Measurements from ENCODE around the gene SCARB1. TPM values are rescaled to one million over a fixed set of nuclear protein-coding genes. Genes with fewer than 3 reads are reported as not detected.

Gene SCARB1
- total RNA-seq, 1 donor from 2014 or later: 16.9 TPM

DNA sequence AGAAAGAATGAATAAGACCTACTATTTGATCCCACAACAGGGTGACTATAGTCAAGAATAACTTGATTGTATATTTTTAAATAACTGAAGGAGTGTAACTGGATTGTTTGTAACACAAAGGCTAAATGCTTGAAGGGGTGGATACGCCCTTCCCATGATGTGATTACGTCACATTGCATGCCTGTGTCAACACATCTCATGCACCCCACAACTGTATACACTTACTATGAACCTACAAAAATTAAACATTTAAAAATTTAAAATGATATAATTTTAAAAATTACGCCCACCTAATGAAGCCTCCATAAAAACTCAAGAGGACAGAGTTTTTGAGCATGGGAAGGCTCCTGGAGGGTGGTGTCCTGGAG is 94.5 kb downstream of the SCARB1 start:
- Mint-ChIP-seq H3K27ac (ENCODE audit: unreplicated experiment) (no peak overlapping the region), H3K27me3 (ENCODE audit: unreplicated experiment) (peaks cover 10% of the 10 kb centered on the region), H3K4me1 (ENCODE audit: unreplicated experiment) (peaks cover 2% of the 10 kb centered on the region), H3K4me3 (ENCODE audit: unreplicated experiment) (no peak overlapping the region), H3K9me3 (ENCODE audit: unreplicated experiment) (no peaks in the 10 kb centered on the region), H3K36me3 (ENCODE audit: low read depth, unreplicated experiment) (no peaks in the 10 kb centered on the region)
- no peak for DNase-seq (ENCODE audit: low spot score)
- TF ChIP-seq CTCF (IDR thresholded peaks at IDR 0.05; ENCODE audit: unreplicated experiment): no peak

GRCh38 chr12:124768452-124769162 is 95.1 kb downstream of the SCARB1 start:
- no peak overlapping the region for H3K4me3 Mint-ChIP-seq (ENCODE audit: unreplicated experiment)
- H3K27me3 Mint-ChIP-seq (ENCODE audit: unreplicated experiment): peaks cover 10% of the 10 kb centered on the region
- no peak for DNase-seq (ENCODE audit: low spot score)
- H3K4me1 Mint-ChIP-seq (ENCODE audit: unreplicated experiment): peaks cover 2% of the 10 kb centered on the region
- no peaks in the 10 kb centered on the region for H3K9me3 Mint-ChIP-seq (ENCODE audit: unreplicated experiment)
- no peaks in the 10 kb centered on the region for H3K36me3 Mint-ChIP-seq (ENCODE audit: low read depth, unreplicated experiment)
- H3K27ac Mint-ChIP-seq (ENCODE audit: unreplicated experiment): no peak overlapping the region
- TF ChIP-seq CTCF (IDR thresholded peaks at IDR 0.05; ENCODE audit: unreplicated experiment): no peak

DNA sequence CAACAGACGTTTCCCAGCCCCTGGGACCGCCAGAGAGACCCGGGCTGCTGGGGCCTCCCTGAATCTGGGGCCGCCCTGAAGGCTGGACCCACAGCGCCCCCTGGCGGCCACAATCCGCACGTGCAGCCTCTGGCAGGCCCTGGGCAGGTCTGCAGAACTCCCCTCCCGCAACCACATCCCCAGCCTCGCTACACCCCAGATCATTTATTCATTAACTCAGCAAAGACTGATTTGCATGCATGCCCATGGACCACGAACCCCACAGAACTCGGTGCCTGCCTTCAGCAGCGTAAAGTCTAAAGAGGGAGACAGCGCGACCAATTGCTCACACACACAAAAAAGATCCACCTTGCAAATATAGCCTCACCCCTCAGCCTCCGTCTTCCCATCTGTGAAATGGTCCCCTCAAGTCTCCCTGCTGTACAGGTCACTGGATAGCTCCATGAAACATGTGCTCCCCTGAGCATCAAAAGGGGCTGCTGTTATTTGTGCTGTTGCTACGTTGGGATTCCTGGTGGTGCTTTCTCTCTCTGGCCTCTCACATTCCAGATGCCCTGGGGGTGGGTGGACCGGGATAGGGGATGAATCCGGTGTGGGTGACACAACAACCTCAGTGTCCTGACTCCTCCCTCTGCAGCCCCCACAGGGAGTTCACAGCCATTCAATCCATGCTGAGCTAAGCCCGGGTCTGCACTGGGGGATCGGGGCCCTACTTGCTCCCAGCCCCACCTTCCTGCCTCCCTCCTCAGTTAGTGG is 96.4 kb downstream of the SCARB1 start:
- H3K4me3 Mint-ChIP-seq (ENCODE audit: unreplicated experiment): no peak overlapping the region
- H3K36me3 Mint-ChIP-seq (ENCODE audit: low read depth, unreplicated experiment): no peaks in the 10 kb centered on the region
- H3K9me3 Mint-ChIP-seq (ENCODE audit: unreplicated experiment): no peaks in the 10 kb centered on the region
- peak; percentile 100 for TF ChIP-seq CTCF (IDR thresholded peaks at IDR 0.05; ENCODE audit: unreplicated experiment)
- peak; percentile 88 for DNase-seq (ENCODE audit: low spot score)
- H3K27me3 Mint-ChIP-seq (ENCODE audit: unreplicated experiment): peaks cover 6% of the 10 kb centered on the region
- peaks cover 2% of the 10 kb centered on the region for H3K4me1 Mint-ChIP-seq (ENCODE audit: unreplicated experiment)
- H3K27ac Mint-ChIP-seq (ENCODE audit: unreplicated experiment): no peak overlapping the region

GRCh38 chr12:124766727-124767065 is 97.0 kb downstream of the SCARB1 start:
- no peak for DNase-seq (ENCODE audit: low spot score)
- H3K4me3 Mint-ChIP-seq (ENCODE audit: unreplicated experiment): no peak overlapping the region
- no peaks in the 10 kb centered on the region for H3K36me3 Mint-ChIP-seq (ENCODE audit: low read depth, unreplicated experiment)
- H3K9me3 Mint-ChIP-seq (ENCODE audit: unreplicated experiment): no peaks in the 10 kb centered on the region
- no peak for TF ChIP-seq CTCF (IDR thresholded peaks at IDR 0.05; ENCODE audit: unreplicated experiment)
- H3K4me1 Mint-ChIP-seq (ENCODE audit: unreplicated experiment): no peaks in the 10 kb centered on the region
- peaks cover 7% of the 10 kb centered on the region for H3K27me3 Mint-ChIP-seq (ENCODE audit: unreplicated experiment)
- H3K27ac Mint-ChIP-seq (ENCODE audit: unreplicated experiment): no peak overlapping the region

All from endothelial cell (in vitro differentiated cells).